Mesenchymal stem cell (in vitro differentiated cells and primary cell): ENCODE measurements around the gene ABCC9.

Source experiments
- DNase-seq: peaks from one replicate; pipeline ENCODE4 v3.0.0-alpha.2; 2013
- H2AFZ ChIP-seq: one replicate; pipeline ENCODE4 v1.6.1; 2013; ENCODE audit warnings: low read depth, mild to moderate bottlenecking, control low read depth, inconsistent platforms, low read length, moderate library complexity
- H2AK5ac ChIP-seq: 2 replicates; pipeline ENCODE4 v1.6.1; 2013; ENCODE audit warnings: low read length, moderate library complexity, mild to moderate bottlenecking, inconsistent platforms; ENCODE audit not compliant: severe bottlenecking
- H2BK120ac ChIP-seq: one replicate; pipeline ENCODE4 v1.6.1; 2013; ENCODE audit warnings: low read depth, mild to moderate bottlenecking, inconsistent platforms, low read length, moderate library complexity
- H2BK12ac ChIP-seq, 2 experiments: one replicate each; pipeline ENCODE4 v1.6.1; 2013; ENCODE audit warnings: inconsistent platforms in 2 of 2, low read length in 2 of 2, mild to moderate bottlenecking in 2 of 2, moderate library complexity in 2 of 2, control low read depth in 1 of 2
- H2BK15ac ChIP-seq: one replicate; pipeline ENCODE4 v1.6.1; 2013; ENCODE audit warnings: mild to moderate bottlenecking, low read depth, inconsistent platforms; ENCODE audit not compliant: poor library complexity, severe bottlenecking
- H2BK5ac ChIP-seq: 2 replicates; pipeline ENCODE4 v1.6.1; 2013; ENCODE audit warnings: low read depth, mild to moderate bottlenecking, low read length, control low read depth, inconsistent platforms; ENCODE audit not compliant: poor library complexity, severe bottlenecking
- H3K14ac ChIP-seq, 2 experiments: one replicate each; pipeline ENCODE4 v1.6.1; 2013; ENCODE audit warnings: inconsistent platforms in 2 of 2, low read length in 2 of 2, control low read depth in 1 of 2, mild to moderate bottlenecking in 1 of 2, moderate library complexity in 1 of 2
- H3K18ac ChIP-seq, 2 experiments: one replicate each; pipeline ENCODE4 v1.6.1; 2013; ENCODE audit warnings: inconsistent platforms in 2 of 2, low read length in 2 of 2, control low read depth in 1 of 2, low read depth in 1 of 2, mild to moderate bottlenecking in 1 of 2
- H3K23ac ChIP-seq, 2 experiments: one replicate each; pipeline ENCODE4 v1.6.1; 2013; ENCODE audit warnings: inconsistent platforms in 2 of 2, low read length in 2 of 2, mild to moderate bottlenecking in 2 of 2, moderate library complexity in 2 of 2, control low read depth in 1 of 2
- H3K27ac ChIP-seq: 2 replicates; pipeline ENCODE4 v1.5.1; 2013; ENCODE audit warnings: mild to moderate bottlenecking, moderate library complexity, low read length, control low read depth, inconsistent platforms; ENCODE audit not compliant: poor library complexity, severe bottlenecking
- H3K27me3 ChIP-seq, 2 experiments: 2 replicates each; pipeline versions ENCODE4 v1.6.1 to v1.7.0; 2013; ENCODE audit warnings: low read length in 2 of 2, mild to moderate bottlenecking in 2 of 2, moderate library complexity in 2 of 2, control low read depth in 1 of 2, inconsistent platforms in 1 of 2; ENCODE audit not compliant: control insufficient read depth in 1 of 2, insufficient read depth in 1 of 2
- H3K36me3 ChIP-seq, 2 experiments: 2 replicates each; pipeline versions ENCODE4 v1.6.1 to v1.7.0; 2013; ENCODE audit warnings: low read length in 2 of 2, control low read depth in 1 of 2, inconsistent platforms in 1 of 2, low read depth in 1 of 2, mild to moderate bottlenecking in 1 of 2; ENCODE audit not compliant: insufficient read depth in 2 of 2, control insufficient read depth in 1 of 2
- H3K4ac ChIP-seq, 2 experiments: one replicate each; pipeline ENCODE4 v1.6.1; 2013; ENCODE audit warnings: inconsistent platforms in 2 of 2, low read length in 2 of 2, mild to moderate bottlenecking in 2 of 2, moderate library complexity in 2 of 2, control low read depth in 1 of 2, low read depth in 1 of 2
- H3K4me1 ChIP-seq: 2 replicates; pipeline ENCODE4 v1.6.1; 2013; ENCODE audit warnings: low read depth, low read length, control low read depth; ENCODE audit not compliant: control insufficient read depth, insufficient read depth
- H3K4me2 ChIP-seq: 2 replicates; pipeline ENCODE4 v1.6.1; 2013; ENCODE audit warnings: low read length, mild to moderate bottlenecking, inconsistent platforms; ENCODE audit not compliant: poor library complexity, severe bottlenecking
- H3K4me3 ChIP-seq, 2 experiments: 2 replicates each; pipeline versions ENCODE4 v1.5.1 to v1.7.0; 2013; ENCODE audit warnings: low read length in 2 of 2, mild to moderate bottlenecking in 2 of 2, control low read depth in 1 of 2, low read depth in 1 of 2; ENCODE audit not compliant: insufficient read depth in 1 of 2
- H3K79me1 ChIP-seq: replicated peaks from 2 replicates; pipeline ENCODE4 v1.6.1; 2013; ENCODE audit warnings: mild to moderate bottlenecking, control low read depth, low read length, inconsistent platforms; ENCODE audit not compliant: poor library complexity, severe bottlenecking
- H3K9ac ChIP-seq: 2 replicates; pipeline ENCODE4 v1.7.0; 2013; ENCODE audit warnings: mild to moderate bottlenecking, low read length, moderate library complexity
- H3K9me3 ChIP-seq: 2 replicates; pipeline ENCODE4 v1.7.0; 2013; ENCODE audit warnings: mild to moderate bottlenecking, low read length; ENCODE audit not compliant: control insufficient read depth
- H4K8ac ChIP-seq: one replicate; pipeline ENCODE4 v1.6.1; 2013; ENCODE audit warnings: inconsistent platforms, mild to moderate bottlenecking, low read length, moderate library complexity
- H4K91ac ChIP-seq: one replicate; pipeline ENCODE4 v1.6.1; 2013; ENCODE audit warnings: mild to moderate bottlenecking, low read length, inconsistent platforms
- WGBS: methylation state at CpG from one replicate; pipeline ENCODE4 v1.1.7; 2013; ENCODE audit warnings: mixed read lengths; 5-methylcytosine and 5-hydroxymethylcytosine counted together

The ABCC9 gene

DNA sequence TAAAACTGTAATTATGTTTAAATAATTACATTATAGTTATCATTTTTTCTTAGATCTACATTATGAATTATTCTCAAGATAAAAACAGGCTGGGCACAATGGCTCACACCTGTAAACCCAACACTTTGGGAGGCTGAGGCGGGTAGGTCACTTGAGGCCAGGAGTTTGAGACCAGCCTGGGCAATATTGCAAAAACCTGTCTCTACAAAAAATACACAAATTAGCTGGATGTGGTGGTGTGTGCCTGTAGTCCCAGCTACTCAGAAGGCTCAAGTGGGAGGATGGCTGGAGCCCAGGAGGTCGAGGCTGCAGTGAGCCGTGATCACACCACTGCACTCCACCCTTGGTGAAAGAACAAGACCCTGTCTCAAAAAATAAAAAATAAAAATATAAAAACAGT is 126.4 kb downstream of the ABCC9 start:
- H2BK120ac ChIP-seq, result no peak overlapping the region
- no peaks in the 10 kb centered on the region for H3K79me1 ChIP-seq
- no peak overlapping the region for H3K4me2 ChIP-seq
- 33% methylated on average over 2 of the region's 3 CpGs for WGBS
- H2AFZ ChIP-seq, result no peak overlapping the region
- H2BK5ac ChIP-seq, result no peak overlapping the region
- H3K23ac ChIP-seq, result no peak overlapping the region
- no peaks in the 10 kb centered on the region for H3K9me3 ChIP-seq
- no peak overlapping the region for H4K8ac ChIP-seq
- H2BK12ac ChIP-seq, result no peak overlapping the region
- no peak overlapping the region for H2BK15ac ChIP-seq
- H3K4me3 ChIP-seq, result no peak overlapping the region
- no peak overlapping the region for H3K4ac ChIP-seq
- no peak overlapping the region for H3K27ac ChIP-seq
- H3K9ac ChIP-seq, result no peak overlapping the region
- H4K91ac ChIP-seq, result no peak overlapping the region
- no peaks in the 10 kb centered on the region for H3K36me3 ChIP-seq
- no peaks in the 10 kb centered on the region for H3K4me1 ChIP-seq
- no peak for DNase-seq
- no peaks in the 10 kb centered on the region for H3K27me3 ChIP-seq
- peak overlapping the region; percentile 83 for H2AK5ac ChIP-seq
- H3K14ac ChIP-seq, result no peak overlapping the region
- no peak overlapping the region for H3K18ac ChIP-seq

DNA sequence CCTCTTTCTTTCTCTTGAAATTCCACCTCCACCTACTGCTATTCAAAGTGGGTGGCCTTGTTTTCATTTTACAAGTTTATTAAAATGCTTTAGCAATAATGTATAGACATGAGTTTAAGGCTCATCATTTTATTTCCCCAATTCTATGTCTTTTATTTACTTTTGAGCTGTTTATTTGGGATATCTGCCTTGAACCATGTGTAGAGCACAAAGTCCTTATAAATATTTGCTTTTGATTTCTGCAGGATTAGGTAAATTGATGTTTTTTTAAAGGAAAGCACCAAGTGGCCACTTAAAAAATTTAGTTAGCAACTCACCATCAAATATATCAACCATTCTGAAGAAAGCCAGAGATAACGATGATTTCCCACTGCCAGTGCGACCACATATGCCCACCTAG is 126.9 kb downstream of the ABCC9 start:
- H2AFZ ChIP-seq, result no peak overlapping the region

DNA sequence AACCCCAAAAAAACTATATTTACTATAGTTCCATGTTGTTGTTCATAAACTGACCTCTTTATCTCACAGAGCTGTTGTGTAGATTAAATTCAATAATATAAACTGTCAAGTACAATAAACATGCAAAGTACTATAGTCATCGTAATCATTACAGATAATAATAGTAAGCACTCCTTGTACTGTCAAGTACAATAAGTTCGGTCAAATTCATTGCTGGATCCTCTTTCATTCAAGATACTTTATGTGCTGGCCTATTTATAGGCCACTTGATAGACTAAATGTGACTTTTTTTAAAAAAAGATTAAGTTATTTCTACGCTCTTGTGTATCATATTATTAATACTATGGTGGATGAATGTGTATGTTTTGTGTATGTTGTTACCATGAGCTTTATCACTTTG is 127.5 kb downstream of the ABCC9 start:
- Histone ChIP-seq H3K9ac (no peak overlapping the region), H3K4me2 (no peak overlapping the region), H3K4ac (no peak overlapping the region), H3K36me3 (no peaks in the 10 kb centered on the region), H3K9me3 (no peaks in the 10 kb centered on the region), H3K27me3 (no peaks in the 10 kb centered on the region), H2BK12ac (no peak overlapping the region), H4K91ac (no peak overlapping the region), H3K79me1 (no peaks in the 10 kb centered on the region), H2BK5ac (no peak overlapping the region), H4K8ac (no peak overlapping the region), H3K27ac (no peak overlapping the region), H2AK5ac (no peak overlapping the region), H3K4me1 (no peaks in the 10 kb centered on the region), H3K4me3 (no peak overlapping the region), H2AFZ (no peak overlapping the region), H2BK120ac (no peak overlapping the region), H2BK15ac (no peak overlapping the region), H3K23ac (no peak overlapping the region), H3K14ac (no peak overlapping the region), H3K18ac (no peak overlapping the region)
- 86% methylated on average over 1 of the region's 3 CpGs for WGBS
- DNase-seq, result no peak

More for the DNA sequence above, 126.9 kb downstream of the ABCC9 start:
- H3K9ac ChIP-seq, result no peak overlapping the region
- H3K4me3 ChIP-seq, result no peak overlapping the region
- H2BK15ac ChIP-seq, result no peak overlapping the region
- H2BK120ac ChIP-seq, result no peak overlapping the region
- no peak overlapping the region for H3K4me2 ChIP-seq
- H3K27ac ChIP-seq, result no peak overlapping the region
- no peaks in the 10 kb centered on the region for H3K36me3 ChIP-seq
- H2BK5ac ChIP-seq, result no peak overlapping the region
- H3K27me3 ChIP-seq, result no peaks in the 10 kb centered on the region
- H3K18ac ChIP-seq, result no peak overlapping the region
- no peaks in the 10 kb centered on the region for H3K4me1 ChIP-seq
- H2BK12ac ChIP-seq, result no peak overlapping the region
- H3K9me3 ChIP-seq, result no peaks in the 10 kb centered on the region
- no peak overlapping the region for H3K4ac ChIP-seq
- H3K14ac ChIP-seq, result no peak overlapping the region
- 73% methylated on average over 2 of the region's 2 CpGs for WGBS
- H2AK5ac ChIP-seq, result peak overlapping the region; percentile 81
- H3K23ac ChIP-seq, result no peak overlapping the region
- no peak overlapping the region for H4K8ac ChIP-seq
- DNase-seq, result no peak
- no peaks in the 10 kb centered on the region for H3K79me1 ChIP-seq
- H4K91ac ChIP-seq, result no peak overlapping the region

DNA sequence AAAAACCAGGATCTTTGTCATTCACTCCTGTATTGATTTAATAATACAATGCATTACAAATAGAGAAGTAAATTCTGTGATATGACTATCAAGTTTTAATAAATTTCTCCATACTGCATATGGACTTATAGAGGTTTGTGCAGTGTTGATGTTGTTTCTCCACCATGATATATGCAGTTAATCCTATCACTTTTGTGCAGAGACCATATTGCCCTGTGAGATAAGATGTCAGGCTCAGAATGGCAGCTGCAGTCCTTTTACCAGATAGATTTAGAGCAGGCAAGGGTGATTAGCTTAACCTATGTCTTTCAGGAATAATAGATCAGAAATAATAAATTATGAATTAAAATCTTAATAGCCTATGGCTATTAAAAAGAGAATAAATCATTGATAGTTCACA is 128.1 kb downstream of the ABCC9 start:
- no peak overlapping the region for H2BK5ac ChIP-seq
- no peak overlapping the region for H3K23ac ChIP-seq
- no peak overlapping the region for H3K4ac ChIP-seq
- no peak overlapping the region for H4K91ac ChIP-seq
- H3K36me3 ChIP-seq, result no peaks in the 10 kb centered on the region
- no peak overlapping the region for H3K4me3 ChIP-seq
- no peak for DNase-seq
- no peak overlapping the region for H2AK5ac ChIP-seq
- no peak overlapping the region for H4K8ac ChIP-seq
- no peaks in the 10 kb centered on the region for H3K27me3 ChIP-seq
- no peak overlapping the region for H3K18ac ChIP-seq
- no peaks in the 10 kb centered on the region for H3K9me3 ChIP-seq
- no peak overlapping the region for H2AFZ ChIP-seq
- H3K4me1 ChIP-seq, result no peaks in the 10 kb centered on the region
- no peak overlapping the region for H2BK12ac ChIP-seq
- H3K9ac ChIP-seq, result no peak overlapping the region
- H3K79me1 ChIP-seq, result no peaks in the 10 kb centered on the region
- no peak overlapping the region for H3K4me2 ChIP-seq
- no peak overlapping the region for H2BK15ac ChIP-seq
- H3K14ac ChIP-seq, result no peak overlapping the region
- no peak overlapping the region for H2BK120ac ChIP-seq
- H3K27ac ChIP-seq, result no peak overlapping the region
